GM23248 (cell line): ENCODE measurements around the gene WDR45. TPM values are rescaled to one million over a fixed set of nuclear protein-coding genes. Genes with fewer than 3 reads are reported as not detected.

Experiments used
- DNase-seq: peaks from one replicate; pipeline ENCODE4 v3.0.0-alpha.2; 2015
- H2AFZ ChIP-seq: fragments of 200-600 bp; sonication (generic); 2 replicates; pipeline ENCODE4 v1.6.1; 2016; ENCODE audit warnings: antibody characterized with exemption
- H3F3A ChIP-seq: fragments of 200-600 bp; sonication (generic); 2 replicates; pipeline ENCODE4 v1.6.1; 2016; ENCODE audit warnings: mild to moderate bottlenecking, antibody characterized with exemption, mixed run types; ENCODE audit not compliant: insufficient read depth
- H3K27ac ChIP-seq: fragments of 200-600 bp; sonication (generic); 2 replicates; pipeline ENCODE4 v1.5.1; 2016; ENCODE audit warnings: mild to moderate bottlenecking
- H3K27me3 ChIP-seq: fragments of 200-600 bp; sonication (generic); replicated peaks from 2 replicates; pipeline ENCODE4 v1.6.1; 2016; ENCODE audit warnings: mild to moderate bottlenecking; ENCODE audit not compliant: insufficient read depth
- H3K36me3 ChIP-seq: fragments of 200-600 bp; sonication (generic); 2 replicates; pipeline ENCODE4 v1.6.1; 2016; ENCODE audit warnings: low read depth, mild to moderate bottlenecking
- H3K4me1 ChIP-seq: fragments of 200-600 bp; sonication (generic); 2 replicates; pipeline ENCODE4 v1.6.1; 2016; ENCODE audit warnings: mild to moderate bottlenecking; ENCODE audit not compliant: insufficient read depth
- H3K4me2 ChIP-seq: fragments of 200-600 bp; sonication (generic); one replicate; pipeline ENCODE4 v1.6.1; 2016; ENCODE audit warnings: mild to moderate bottlenecking; ENCODE audit not compliant: unreplicated experiment
- H3K4me3 ChIP-seq: fragments of 200-600 bp; sonication (generic); 2 replicates; pipeline ENCODE4 v1.5.1; 2016; ENCODE audit warnings: mild to moderate bottlenecking
- H3K79me2 ChIP-seq: fragments of 200-600 bp; sonication (generic); 2 replicates; pipeline ENCODE4 v1.6.1; 2016; ENCODE audit warnings: mild to moderate bottlenecking; ENCODE audit not compliant: insufficient read depth
- H3K9ac ChIP-seq: fragments of 200-600 bp; sonication (generic); 2 replicates; pipeline ENCODE4 v1.6.1; 2016; ENCODE audit warnings: mild to moderate bottlenecking
- H3K9me2 ChIP-seq: fragments of 200-600 bp; sonication (generic); 2 replicates; pipeline ENCODE4 v1.6.1; 2016; ENCODE audit warnings: mixed run types, mild to moderate bottlenecking, moderate library complexity; ENCODE audit not compliant: insufficient read depth
- H3K9me3 ChIP-seq: fragments of 200-600 bp; sonication (generic); one replicate; pipeline ENCODE4 v1.6.1; 2017; ENCODE audit warnings: low read depth
- H4K20me1 ChIP-seq: fragments of 200-600 bp; sonication (generic); 2 replicates; pipeline ENCODE4 v1.6.0; 2016; ENCODE audit not compliant: insufficient read depth
- EZH2 ChIP-seq: fragments of 200-600 bp; sonication (generic); IDR thresholded peaks from 2 replicates; pipeline ENCODE4 v1.6.1; 2018; ENCODE audit warnings: antibody characterized with exemption, mild to moderate bottlenecking; ENCODE audit not compliant: insufficient read depth, poor library complexity, severe bottlenecking
- EZH2phosphoT487 ChIP-seq: fragments of 200-600 bp; sonication (generic); IDR thresholded peaks from 2 replicates; pipeline ENCODE4 v1.6.1; 2018; ENCODE audit warnings: antibody characterized with exemption, moderate library complexity, mild to moderate bottlenecking, low read depth; ENCODE audit not compliant: insufficient read depth
- WGBS, 2 experiments: methylation state at CpG; one replicate each; pipeline ENCODE4 v1.1.6; 2015 to 2017; ENCODE audit warnings: low lambda C conversion rate in 2 of 2, low coverage in 1 of 2; ENCODE audit errors: missing lambda C conversion rate in 2 of 2; 5-methylcytosine and 5-hydroxymethylcytosine counted together
- in situ Hi-C: fragments of 300-500 bp; cut with MboI; formaldehyde crosslinking; loops from 2 replicates; pipeline ENCODE4 v1.15.0; 2020
- polyA plus RNA-seq: library from polyadenylated mRNA; unstranded; fragments of >200 nt; fragmentation: Nextera tagmentation; extraction: Ambion mirVana; gene quantifications from 2 replicates; pipeline ENCODE4 v1.2.1, GENCODE V29; 2016
- small RNA-seq: library from RNA; depleted of rRNA; stranded (forward); fragments of <200 nt; gene quantifications from one replicate; pipeline ENCODE3, GENCODE V24; 2014; ENCODE audit warnings: low read depth, low replicate concordance
- total RNA-seq: library from RNA; depleted of rRNA; stranded (reverse); fragments of >200 nt; shearing (Covaris generic); gene quantifications from 2 replicates; pipeline ENCODE4 v1.2.3, GENCODE V29; 2014; rRNA removed

The WDR45 gene
- total and polyA plus RNA-seq, 2 experiments from 2014 or later = 78.5 to 103 TPM

DNA sequence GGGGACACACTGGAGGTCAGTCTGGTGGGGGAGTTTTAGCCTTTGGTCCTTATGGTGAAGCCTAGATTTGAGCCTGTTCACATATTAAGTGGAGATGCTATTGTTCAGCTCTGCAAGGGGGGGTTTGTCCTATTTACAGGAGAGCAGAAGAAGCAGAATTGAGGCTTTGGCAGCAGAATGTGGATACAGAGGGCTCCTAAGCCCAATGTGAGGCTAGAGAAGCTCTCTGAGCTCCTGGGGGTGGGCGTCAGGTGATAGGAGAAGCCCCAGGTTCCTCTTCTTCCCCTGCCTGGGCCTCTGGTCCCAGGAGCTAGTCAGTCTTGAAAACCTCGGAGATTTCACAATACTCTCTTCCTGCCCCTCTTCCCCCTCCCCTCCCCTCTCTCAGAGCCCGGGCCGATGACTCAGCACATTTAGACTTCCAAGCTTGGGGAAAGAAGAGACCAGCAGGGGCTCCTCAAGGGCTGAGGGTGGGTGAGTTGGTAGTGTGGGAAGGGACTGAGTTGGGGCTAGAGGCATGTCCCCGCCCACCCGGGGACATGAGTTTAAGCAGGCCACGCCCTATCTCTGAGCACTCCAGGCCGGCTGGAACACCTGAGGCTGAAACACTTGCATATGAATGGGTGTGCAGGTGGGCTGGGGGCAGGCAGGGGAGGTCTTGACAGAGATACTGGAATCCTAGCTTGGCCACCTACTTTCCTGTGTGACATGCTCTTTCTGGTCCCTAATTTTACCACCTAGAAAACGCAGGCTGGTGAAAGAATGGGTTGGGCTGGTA is 39.9 kb downstream of the WDR45 start:
- TF ChIP-seq EZH2 (no peak), EZH2phosphoT487 (no peak)
- Histone ChIP-seq H2AFZ (no peak overlapping the region), H3K9me2 (no peaks in the 10 kb centered on the region), H4K20me1 (no peaks in the 10 kb centered on the region), H3K27me3 (no peaks in the 10 kb centered on the region), H3K9ac (peak overlapping the region; percentile 99), H3K4me2 (peak overlapping the region; percentile 91), H3K79me2 (peaks cover 64% of the 10 kb centered on the region), H3K36me3 (no peaks in the 10 kb centered on the region; the same call in 1 of the 2 replicates), H3K27ac (peak overlapping the region; percentile 91), H3K4me3 (peak overlapping the region; percentile 91), H3K9me3 (no peaks in the 10 kb centered on the region), H3F3A (peaks cover 26% of the 10 kb centered on the region; the same call in 1 of the 2 replicates), H3K4me1 (peaks cover 11% of the 10 kb centered on the region)
- peak; percentile 93 for DNase-seq
- 0 to 4% methylated on average over 3 to 7 of the region's 9 CpGs for WGBS, 2 experiments
- in situ Hi-C loops = loop anchor here (25.0 kb wide), 1 partner anchor 102 kb away; no protein-coding TSS in a partner anchor

DNA sequence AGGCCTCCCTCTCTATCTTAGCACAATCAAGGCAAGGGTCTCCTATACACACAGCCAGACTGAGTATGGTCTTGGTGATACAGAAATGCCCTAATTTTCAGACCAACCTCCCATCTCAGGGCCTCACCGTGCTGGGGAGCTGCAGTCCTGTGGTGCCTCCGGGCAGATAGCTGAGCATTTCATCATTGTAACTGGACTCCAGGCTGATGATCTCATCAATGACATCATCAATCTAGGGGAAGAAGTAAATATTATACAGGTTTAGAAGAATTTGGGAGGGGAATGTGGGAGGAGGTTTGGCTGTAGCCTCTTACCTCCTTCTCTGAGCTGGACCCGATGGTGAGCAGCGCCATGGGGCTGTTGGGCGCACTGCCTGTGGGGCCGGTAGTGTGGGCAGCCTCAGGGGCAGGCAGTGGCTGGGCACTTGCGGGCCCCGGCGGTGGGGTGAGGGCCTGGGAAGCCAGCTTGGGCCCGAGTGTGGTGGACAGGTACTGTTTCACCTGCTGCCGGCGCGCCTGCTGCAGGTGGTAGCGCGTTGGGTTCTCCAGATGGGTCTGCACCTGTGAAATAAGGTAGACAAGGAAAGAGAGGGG is 41.7 kb downstream of the WDR45 start:
- in situ Hi-C loops = loop anchor here (25.0 kb wide), 1 partner anchor 101 kb away; no protein-coding TSS in a partner anchor
- no peaks in the 10 kb centered on the region; the same call in 1 of the 2 replicates for H3K36me3 ChIP-seq

GRCh38 chrX:49030283-49030682 is 49.4 kb downstream of the WDR45 start:
- Histone ChIP-seq H2AFZ (no peak overlapping the region), H3K9me2 (no peaks in the 10 kb centered on the region), H3K27ac (no peak overlapping the region), H3K36me3 (no peaks in the 10 kb centered on the region; the same call in 1 of the 2 replicates), H3K4me2 (no peak overlapping the region), H3F3A (no peaks in the 10 kb centered on the region), H4K20me1 (no peaks in the 10 kb centered on the region), H3K9me3 (no peaks in the 10 kb centered on the region), H3K4me1 (0 out of 2 replicates have a peak, but pooled peaks cover 2% of the 10 kb centered on the region), H3K4me3 (no peak overlapping the region), H3K9ac (no peak overlapping the region), H3K79me2 (peaks cover 16% of the 10 kb centered on the region; the same call in 1 of the 2 replicates), H3K27me3 (no peaks in the 10 kb centered on the region)
- in situ Hi-C loops = loop anchor here (25.0 kb wide), 1 partner anchor 93 kb away; no protein-coding TSS in a partner anchor
- no peak for DNase-seq
- WGBS, 2 experiments = 90 to 100% methylated on average over 3 to 5 of the region's 6 CpGs
- no peak for TF ChIP-seq EZH2
- TF ChIP-seq EZH2phosphoT487 = no peak

More for the DNA sequence above, 41.7 kb downstream of the WDR45 start:
- H3K9me3 ChIP-seq = no peaks in the 10 kb centered on the region
- H3K27me3 ChIP-seq = no peaks in the 10 kb centered on the region
- peak overlapping the region; percentile 51; the same call in 1 of the 2 replicates for H3K27ac ChIP-seq
- no peaks in the 10 kb centered on the region for H4K20me1 ChIP-seq
- peaks cover 76% of the 10 kb centered on the region for H3K79me2 ChIP-seq
- H3K4me3 ChIP-seq = no peak overlapping the region
- no peak for TF ChIP-seq EZH2phosphoT487
- 70 to 90% methylated on average over 4 to 13 of the region's 15 CpGs for WGBS, 2 experiments
- H3F3A ChIP-seq = peaks cover 26% of the 10 kb centered on the region; the same call in 1 of the 2 replicates
- no peak overlapping the region for H2AFZ ChIP-seq
- peaks cover 13% of the 10 kb centered on the region for H3K4me1 ChIP-seq
- no peaks in the 10 kb centered on the region for H3K9me2 ChIP-seq
- no peak overlapping the region for H3K4me2 ChIP-seq
- no peak overlapping the region for H3K9ac ChIP-seq
- peak; percentile 62 for DNase-seq

DNA sequence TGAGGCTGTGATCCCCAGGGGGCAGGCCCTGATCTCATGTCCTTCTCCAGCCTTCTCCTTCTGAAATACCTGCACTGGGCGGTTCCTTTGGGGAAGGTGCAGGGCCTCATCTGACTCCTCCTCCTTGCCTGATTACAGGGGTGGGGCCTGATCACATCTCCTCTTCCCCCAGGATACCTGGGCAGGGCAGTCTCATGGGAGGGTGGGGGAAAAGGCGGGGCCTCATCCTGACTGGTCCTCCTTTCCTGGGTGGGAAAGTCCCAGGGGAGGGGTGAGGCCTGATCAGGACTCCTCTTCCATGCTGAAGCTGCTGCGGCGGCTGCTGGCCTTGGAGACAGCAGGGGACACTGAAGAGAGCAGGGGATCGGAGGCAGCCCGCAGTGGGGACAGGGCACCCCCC is 49.8 kb downstream of the WDR45 start:
- peaks cover 16% of the 10 kb centered on the region; the same call in 1 of the 2 replicates for H3K79me2 ChIP-seq
- no peak overlapping the region for H3K27ac ChIP-seq
- no peaks in the 10 kb centered on the region for H3K9me2 ChIP-seq
- WGBS, 2 experiments = 81% methylated on average over 4 of the region's 6 CpGs; no CpG with 5 or more reads in 1 of the 2 experiments
- no peaks in the 10 kb centered on the region for H3K9me3 ChIP-seq
- H2AFZ ChIP-seq = no peak overlapping the region
- H3K4me2 ChIP-seq = no peak overlapping the region
- 0 out of 2 replicates have a peak, but pooled peaks cover 2% of the 10 kb centered on the region for H3K4me1 ChIP-seq
- no peak for DNase-seq
- H4K20me1 ChIP-seq = no peaks in the 10 kb centered on the region
- no peak overlapping the region for H3K9ac ChIP-seq
- no peaks in the 10 kb centered on the region for H3K27me3 ChIP-seq
- H3K36me3 ChIP-seq = no peaks in the 10 kb centered on the region; the same call in 1 of the 2 replicates
- in situ Hi-C loops = loop anchor here (25.0 kb wide), 1 partner anchor 93 kb away; no protein-coding TSS in a partner anchor
- TF ChIP-seq EZH2phosphoT487 (no peak), EZH2 (no peak)
- no peak overlapping the region for H3K4me3 ChIP-seq
- no peaks in the 10 kb centered on the region for H3F3A ChIP-seq

Small RNA genes within 50 kb of the gene (small RNA-seq; reads per million reads assigned to genes)
- gene RNU4-52P = not detected

Other genes starting within 250 kb of the WDR45 start
- 0.89 and 3.1 TPM in 2 replicates for gene PCSK1N, start 244.3 kb downstream of the WDR45 start, total RNA-seq
- 1.4 and 2.1 TPM in 2 replicates for gene PCSK1N, start 244.3 kb downstream of the WDR45 start, polyA plus RNA-seq
- 17.8 and 26.7 TPM in 2 replicates for gene TIMM17B, start 182.1 kb downstream of the WDR45 start, total RNA-seq
- 44.7 and 48.4 TPM in 2 replicates for gene TIMM17B, start 182.1 kb downstream of the WDR45 start, polyA plus RNA-seq
- 18.1 and 30.3 TPM in 2 replicates for gene PQBP1, start 182.0 kb downstream of the WDR45 start, total RNA-seq
- gene PQBP1, start 182.0 kb downstream of the WDR45 start, polyA plus RNA-seq = 45.4 and 49.7 TPM in 2 replicates
- 23.6 and 29.1 TPM in 2 replicates for gene SLC35A2, start 168.2 kb downstream of the WDR45 start, total RNA-seq
- gene SLC35A2, start 168.2 kb downstream of the WDR45 start, polyA plus RNA-seq = 54.6 and 55.5 TPM in 2 replicates
- gene PIM2, start 160.9 kb downstream of the WDR45 start, total RNA-seq = 4.6 and 5.6 TPM in 2 replicates
- gene PIM2, start 160.9 kb downstream of the WDR45 start, polyA plus RNA-seq = 4.4 and 4.5 TPM in 2 replicates
- 43.4 and 44.9 TPM in 2 replicates for gene OTUD5, start 122.3 kb downstream of the WDR45 start, total RNA-seq
- gene OTUD5, start 122.3 kb downstream of the WDR45 start, polyA plus RNA-seq = 27.0 and 30.9 TPM in 2 replicates
- 0.65 and 1.5 TPM in 2 replicates for gene KCND1, start 108.0 kb downstream of the WDR45 start, total RNA-seq
- 0.69 and 0.71 TPM in 2 replicates for gene KCND1, start 108.0 kb downstream of the WDR45 start, polyA plus RNA-seq
- 16.5 and 31.6 TPM in 2 replicates for gene GRIPAP1, start 77.6 kb downstream of the WDR45 start, total RNA-seq
- gene GRIPAP1, start 77.6 kb downstream of the WDR45 start, polyA plus RNA-seq = 16.5 and 21.8 TPM in 2 replicates
- 72.5 and 85.6 TPM in 2 replicates for gene TFE3, start 36.5 kb downstream of the WDR45 start, total RNA-seq
- gene TFE3, start 36.5 kb downstream of the WDR45 start, polyA plus RNA-seq = 53.0 and 57.3 TPM in 2 replicates
- 0.22 TPM in 1 of 2 replicates, not detected in the other for gene CCDC120, start 20.9 kb downstream of the WDR45 start, total RNA-seq
- 0.94 and 1.3 TPM in 2 replicates for gene CCDC120, start 20.9 kb downstream of the WDR45 start, polyA plus RNA-seq
- 17.5 and 24.6 TPM in 2 replicates for gene PRAF2, start 5.9 kb downstream of the WDR45 start, total RNA-seq
- gene PRAF2, start 5.9 kb downstream of the WDR45 start, polyA plus RNA-seq = 141 and 143 TPM in 2 replicates
- gene GPKOW, start 43.8 kb upstream of the WDR45 start, total RNA-seq = 19.7 and 22.4 TPM in 2 replicates
- gene GPKOW, start 43.8 kb upstream of the WDR45 start, polyA plus RNA-seq = 20.9 and 23.8 TPM in 2 replicates
- 1.3 and 8.0 TPM in 2 replicates for gene MAGIX, start 82.9 kb upstream of the WDR45 start, total RNA-seq
- gene MAGIX, start 82.9 kb upstream of the WDR45 start, polyA plus RNA-seq = 1.1 and 1.5 TPM in 2 replicates
- 62.3 and 62.5 TPM in 2 replicates for gene PLP2, start 92.0 kb upstream of the WDR45 start, total RNA-seq
- gene PLP2, start 92.0 kb upstream of the WDR45 start, polyA plus RNA-seq = 204 and 209 TPM in 2 replicates
- gene PRICKLE3, start 106.5 kb upstream of the WDR45 start, total RNA-seq = 9.0 and 10.8 TPM in 2 replicates
- gene PRICKLE3, start 106.5 kb upstream of the WDR45 start, polyA plus RNA-seq = 5.1 TPM in 2 replicates
- 0.54 TPM in 1 of 2 replicates, not detected in the other for gene SYP, start 120.3 kb upstream of the WDR45 start, total RNA-seq
- gene SYP, start 120.3 kb upstream of the WDR45 start, polyA plus RNA-seq = 0.23 TPM in 1 of 2 replicates, not detected in the other
- not detected in 2 replicates for gene CACNA1F, start 153.5 kb upstream of the WDR45 start, total RNA-seq
- gene CACNA1F, start 153.5 kb upstream of the WDR45 start, polyA plus RNA-seq = not detected in 2 replicates
- gene CCDC22, start 155.6 kb upstream of the WDR45 start, total RNA-seq = 8.6 and 10.7 TPM in 2 replicates
- gene CCDC22, start 155.6 kb upstream of the WDR45 start, polyA plus RNA-seq = 11.8 and 12.7 TPM in 2 replicates
- not detected in 2 replicates for gene FOXP3, start 184.8 kb upstream of the WDR45 start, total RNA-seq
- gene FOXP3, start 184.8 kb upstream of the WDR45 start, polyA plus RNA-seq = 0.08 and 0.20 TPM in 2 replicates
- 6.2 and 10.6 TPM in 2 replicates for gene PPP1R3F, start 189.9 kb upstream of the WDR45 start, total RNA-seq
- 4.4 and 5.7 TPM in 2 replicates for gene PPP1R3F, start 189.9 kb upstream of the WDR45 start, polyA plus RNA-seq
- not detected in 2 replicates for gene GAGE10, start 223.8 kb upstream of the WDR45 start, total RNA-seq
- gene GAGE10, start 223.8 kb upstream of the WDR45 start, polyA plus RNA-seq = not detected in 2 replicates
- not detected in 2 replicates for gene GAGE12J, start 242.2 kb upstream of the WDR45 start, total RNA-seq
- gene GAGE12J, start 242.2 kb upstream of the WDR45 start, polyA plus RNA-seq = not detected in 2 replicates